A673 (cell line): ENCODE measurements around the gene PRR5L.

Source experiments
- EZH2 ChIP-seq: fragments of 200-600 bp; sonication (generic); IDR thresholded peaks from 2 replicates; pipeline ENCODE4 v1.6.1; 2017; ENCODE audit warnings: borderline replicate concordance, low read depth, mild to moderate bottlenecking, mixed read lengths, antibody characterized with exemption, low read length; ENCODE audit not compliant: poor library complexity, severe bottlenecking
- TF ChIP-seq, protein P1 (sequence below): fragments of 300-800, 200-600 bp; sonication (generic); conservative IDR thresholded peaks from 2 replicates; pipeline ENCODE4 v1.5.1; 2017; ENCODE audit warnings: low read depth, mild to moderate bottlenecking, antibody characterized with exemption, low read length, moderate library complexity, mixed read lengths

DNA sequence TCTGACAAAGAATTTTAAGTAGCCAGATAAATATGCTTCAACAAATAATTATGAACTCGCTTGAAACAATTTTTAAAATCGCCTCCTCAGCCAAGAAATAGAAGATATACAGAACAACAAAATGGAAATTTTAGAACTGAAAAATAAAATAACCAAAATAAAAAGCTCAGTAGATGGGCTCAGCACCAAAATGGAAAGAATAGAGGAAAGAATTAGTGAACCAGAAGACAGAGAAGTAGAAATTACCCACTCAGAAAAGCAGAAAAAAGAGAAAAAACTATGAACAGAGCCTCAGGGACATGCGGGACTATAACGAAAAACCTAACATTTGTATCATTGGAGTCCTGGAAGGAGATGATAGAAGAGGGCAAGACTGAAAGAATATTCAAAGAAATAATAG lies 14.2 kb upstream of the PRR5L start:
- TF ChIP-seq, protein P1, sequence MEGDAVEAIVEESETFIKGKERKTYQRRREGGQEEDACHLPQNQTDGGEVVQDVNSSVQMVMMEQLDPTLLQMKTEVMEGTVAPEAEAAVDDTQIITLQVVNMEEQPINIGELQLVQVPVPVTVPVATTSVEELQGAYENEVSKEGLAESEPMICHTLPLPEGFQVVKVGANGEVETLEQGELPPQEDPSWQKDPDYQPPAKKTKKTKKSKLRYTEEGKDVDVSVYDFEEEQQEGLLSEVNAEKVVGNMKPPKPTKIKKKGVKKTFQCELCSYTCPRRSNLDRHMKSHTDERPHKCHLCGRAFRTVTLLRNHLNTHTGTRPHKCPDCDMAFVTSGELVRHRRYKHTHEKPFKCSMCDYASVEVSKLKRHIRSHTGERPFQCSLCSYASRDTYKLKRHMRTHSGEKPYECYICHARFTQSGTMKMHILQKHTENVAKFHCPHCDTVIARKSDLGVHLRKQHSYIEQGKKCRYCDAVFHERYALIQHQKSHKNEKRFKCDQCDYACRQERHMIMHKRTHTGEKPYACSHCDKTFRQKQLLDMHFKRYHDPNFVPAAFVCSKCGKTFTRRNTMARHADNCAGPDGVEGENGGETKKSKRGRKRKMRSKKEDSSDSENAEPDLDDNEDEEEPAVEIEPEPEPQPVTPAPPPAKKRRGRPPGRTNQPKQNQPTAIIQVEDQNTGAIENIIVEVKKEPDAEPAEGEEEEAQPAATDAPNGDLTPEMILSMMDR: no peak
- no peak for TF ChIP-seq EZH2
